Smooth muscle cell of the brain vasculature (primary cell): Measurements from ENCODE around the gene RNF121.

Source experiments
- DNase-seq: peaks from one replicate; pipeline ENCODE4 v3.0.0-alpha.2; 2012; ENCODE audit warnings: low read depth, low spot score

Gene RNF121

GRCh38 chr11:72037554-72038311 is 108.9 kb downstream of the RNF121 start:
- no peak for DNase-seq

DNA sequence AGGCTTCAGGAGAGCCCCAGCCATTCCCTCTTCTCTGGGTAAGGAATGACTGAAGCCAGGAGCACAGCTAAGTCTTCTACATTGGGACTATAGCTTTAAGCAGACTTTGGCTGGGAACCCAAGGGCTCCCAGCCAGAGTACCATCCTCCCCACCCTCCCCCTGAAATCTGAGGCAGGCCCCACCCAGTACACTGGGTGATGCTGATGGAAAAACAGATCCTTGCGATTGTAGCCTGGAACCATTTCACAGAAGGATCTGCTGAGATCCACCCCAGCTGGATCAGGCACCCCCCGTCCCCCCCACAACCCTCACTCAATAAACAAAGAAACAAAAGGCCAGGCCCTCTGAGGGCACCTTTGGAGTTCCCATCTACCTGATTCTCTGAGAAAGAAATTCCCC is 109.6 kb downstream of the RNF121 start:
- DNase-seq: peak; percentile 36

DNA sequence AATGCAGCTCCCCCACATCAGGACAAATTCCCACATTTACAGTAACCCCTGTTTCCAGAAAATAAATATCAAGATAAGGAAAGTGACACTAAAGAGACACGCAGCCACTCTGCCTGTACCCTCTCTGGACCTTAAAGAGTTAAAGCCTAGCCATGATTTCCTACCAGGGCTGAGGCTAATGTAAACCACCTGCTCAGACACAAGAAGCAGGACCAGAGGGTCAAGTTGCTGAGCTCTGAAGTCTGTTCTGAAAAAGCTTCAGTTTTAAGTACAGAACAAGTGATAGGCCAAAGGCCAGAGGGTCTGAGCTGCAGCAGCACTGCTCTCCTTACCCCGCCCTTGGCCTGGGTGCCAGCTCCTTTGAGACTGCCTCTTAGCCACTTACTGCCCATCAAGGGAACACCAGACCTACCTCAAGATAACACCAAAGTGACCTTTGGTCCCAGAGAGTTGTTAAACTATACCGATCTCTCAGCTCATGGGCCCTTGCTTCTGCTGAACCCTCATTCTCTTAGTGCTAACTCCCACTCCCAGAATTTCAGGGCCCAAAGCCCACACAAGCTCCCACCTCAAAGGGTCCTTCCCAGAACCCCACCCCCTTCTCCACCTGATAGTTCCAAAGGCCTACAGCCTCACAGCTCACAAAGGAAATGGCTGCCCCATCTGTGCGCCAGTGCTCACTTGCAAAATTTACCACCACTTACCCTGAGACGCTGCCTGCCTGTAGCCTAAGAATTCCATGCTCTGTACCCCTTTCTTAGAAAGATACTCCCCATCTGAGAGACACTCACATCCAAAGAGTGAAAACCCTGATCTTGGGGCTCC is 110.4 kb downstream of the RNF121 start:
- no peak for DNase-seq

- no peak for DNase-seq
These were observed 111.1 kb downstream of the RNF121 start for GRCh38 chr11:72039856-72040401.

GRCh38 chr11:72040491-72041363 is 111.9 kb downstream of the RNF121 start:
- peak; percentile 88 for DNase-seq

GRCh38 chr11:72041364-72042063 is 112.7 kb downstream of the RNF121 start:
- DNase-seq: peak; percentile 49

- DNase-seq: no peak
These were observed 113.4 kb downstream of the RNF121 start for GRCh38 chr11:72042064-72042745.

DNA sequence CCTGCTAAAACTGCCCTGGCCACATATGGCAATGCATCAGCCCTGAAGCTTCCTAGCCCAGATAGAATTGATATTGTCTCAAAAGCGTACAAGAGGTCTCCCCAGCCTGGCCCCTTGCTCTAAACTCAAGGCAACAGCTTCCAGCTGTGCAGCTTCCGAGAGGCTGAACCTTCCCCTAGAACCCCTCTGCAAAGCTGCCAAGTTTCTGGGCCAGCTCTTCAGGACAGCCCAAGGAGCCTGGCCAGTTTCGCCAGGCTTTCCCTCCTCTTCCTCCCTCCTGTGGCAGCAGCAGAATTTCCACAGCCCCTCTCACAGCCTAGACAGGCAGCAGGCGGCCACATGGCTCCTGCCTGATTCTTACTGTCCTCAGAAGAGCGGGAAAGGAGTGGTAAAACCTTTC is 117.0 kb downstream of the RNF121 start:
- peak; percentile 24 for DNase-seq
